HG02970 (cell line): Measurements from ENCODE around the gene METTL23.
"Not testable (repeated sequence)": the region's sequence is repeated elsewhere in the genome, so short reads cannot be mapped to it uniquely, and the experiment has no call there.

ENCODE experiments used
- ATAC-seq: cut with Tn5 transposase; IDR thresholded peaks from one replicate; pipeline ENCODE4 v1.9.1; 2021; ENCODE audit warnings: mild to moderate bottlenecking, moderate library complexity, moderate number of reproducible peaks; ENCODE audit not compliant: unreplicated experiment, low FRiP score

METTL23 gene

DNA sequence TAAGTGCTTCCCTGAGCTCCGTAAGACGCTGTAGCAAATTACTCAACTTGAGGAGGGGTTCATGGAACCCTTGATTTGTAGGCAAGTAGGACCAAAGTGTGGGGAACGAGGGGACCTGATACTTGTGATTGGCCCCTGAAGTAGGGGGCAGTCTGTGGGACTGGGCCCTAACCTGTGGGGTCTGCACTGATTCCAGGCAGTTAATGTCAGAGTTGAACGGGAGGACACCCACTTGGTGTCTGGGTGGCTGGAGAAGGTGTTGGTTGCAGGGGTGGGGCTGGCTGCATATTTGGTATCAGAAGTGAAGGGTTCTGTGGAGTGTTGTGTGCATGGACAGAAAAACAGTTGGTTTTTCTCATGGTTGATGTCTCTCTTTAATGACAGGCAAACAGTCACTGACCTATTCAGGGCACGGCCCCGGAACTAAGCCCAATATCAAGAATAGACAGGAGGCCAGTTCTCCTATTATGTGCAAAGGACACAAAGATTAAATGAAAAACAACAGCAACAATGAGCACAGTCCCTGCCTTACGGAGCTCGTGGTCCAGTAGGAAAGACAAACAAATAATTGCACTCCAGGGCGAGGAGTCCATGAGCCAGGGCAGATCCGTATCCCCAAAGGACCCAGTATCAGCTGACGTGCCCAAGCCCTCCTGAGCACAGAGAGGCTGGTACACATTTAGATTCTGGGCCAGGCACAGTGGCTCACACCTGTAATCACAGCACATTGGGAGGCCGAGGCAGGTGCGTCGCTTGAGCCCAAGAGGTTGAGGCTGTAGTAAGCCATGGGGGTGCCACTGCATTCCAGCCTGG lies 35.1 kb upstream of the METTL23 start:
- ATAC-seq: no peak

DNA sequence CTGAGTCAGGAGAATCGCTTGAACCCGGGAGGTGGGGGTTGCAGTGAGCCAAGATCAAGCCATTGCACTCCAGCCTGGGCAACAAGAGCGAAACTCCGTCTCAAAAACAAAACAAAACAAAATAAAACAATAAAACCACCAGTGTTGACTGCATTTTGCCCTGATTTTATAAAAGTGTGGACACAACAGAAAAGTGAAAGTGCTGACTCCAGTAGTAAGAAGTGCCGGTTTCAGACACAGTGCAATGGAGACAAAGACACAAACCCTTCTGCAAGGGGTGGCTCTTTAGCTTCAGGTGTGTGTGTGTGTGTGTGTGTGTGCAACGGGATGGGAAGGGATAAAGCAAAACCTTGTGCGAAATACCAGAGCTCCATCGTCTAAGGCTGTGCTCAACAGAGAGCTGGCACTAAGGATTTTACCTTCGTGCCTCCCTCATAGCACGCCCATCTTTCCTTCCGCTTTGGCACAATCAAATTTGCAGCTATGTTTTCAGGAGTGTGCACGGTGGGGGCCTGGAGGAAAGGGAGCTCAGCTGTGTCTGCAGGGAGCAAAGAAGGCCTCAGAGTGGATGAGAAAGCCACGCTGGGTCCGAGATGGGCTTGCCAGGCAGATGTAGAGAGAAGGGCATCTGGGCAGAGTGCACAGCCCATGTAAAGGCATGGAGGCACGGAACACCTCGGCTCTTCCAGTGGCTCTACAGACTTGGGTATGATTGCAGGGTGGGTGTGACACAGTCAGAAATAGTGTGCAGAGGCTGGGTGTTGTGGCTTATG lies 31.4 kb upstream of the METTL23 start:
- ATAC-seq: no peak

DNA sequence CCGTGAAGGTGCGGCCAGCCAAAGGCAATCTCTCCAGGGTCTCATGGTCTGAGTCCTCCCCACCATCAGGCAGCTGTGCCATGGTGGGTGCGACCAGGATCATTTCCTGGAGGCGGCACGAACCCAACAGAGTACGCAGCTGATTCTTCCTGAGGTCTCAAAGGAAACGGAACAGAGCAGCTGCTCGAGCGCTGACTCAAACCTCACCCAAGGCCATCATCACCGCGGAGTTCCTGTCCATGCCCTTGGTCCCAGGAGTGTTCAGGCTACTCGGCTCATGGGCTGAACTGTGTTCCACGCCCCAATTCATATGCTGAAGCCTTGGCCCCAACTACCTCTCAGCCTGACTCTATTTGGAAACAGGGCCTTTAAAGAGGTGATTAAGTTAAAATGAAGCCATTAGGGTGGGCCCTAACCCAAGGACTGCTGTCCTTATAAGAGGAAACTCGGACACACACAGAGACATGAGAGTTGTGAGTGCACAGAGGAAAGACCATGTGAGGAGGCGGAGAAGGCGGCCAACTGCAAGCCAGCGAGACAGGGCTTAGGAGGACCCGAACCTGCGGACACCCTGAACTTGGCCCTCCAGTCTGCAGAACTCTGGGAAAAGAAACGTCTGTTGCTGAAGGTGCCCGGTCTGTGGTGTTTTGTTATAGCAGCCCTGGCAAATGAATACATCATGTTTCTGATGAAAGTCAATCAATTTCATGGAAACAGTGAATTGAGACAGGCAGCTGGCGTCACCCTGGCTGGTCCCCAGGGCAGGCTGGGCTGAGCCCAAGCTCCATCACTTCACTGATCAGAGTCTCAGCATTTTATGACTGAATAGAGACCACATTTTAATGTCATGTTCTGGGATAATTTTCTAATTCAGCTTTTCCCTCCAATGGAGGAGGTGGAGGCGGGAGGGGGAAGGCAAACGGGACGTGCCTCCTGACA lies 29.6 kb upstream of the METTL23 start:
- ATAC-seq: no peak

- no peak for ATAC-seq
Measured at GRCh38 chr17:76697702-76698465, 28.8 kb upstream of the METTL23 start.

GRCh38 chr17:76698466-76698977 lies 28.1 kb upstream of the METTL23 start:
- ATAC-seq: not testable (repeated sequence)

DNA sequence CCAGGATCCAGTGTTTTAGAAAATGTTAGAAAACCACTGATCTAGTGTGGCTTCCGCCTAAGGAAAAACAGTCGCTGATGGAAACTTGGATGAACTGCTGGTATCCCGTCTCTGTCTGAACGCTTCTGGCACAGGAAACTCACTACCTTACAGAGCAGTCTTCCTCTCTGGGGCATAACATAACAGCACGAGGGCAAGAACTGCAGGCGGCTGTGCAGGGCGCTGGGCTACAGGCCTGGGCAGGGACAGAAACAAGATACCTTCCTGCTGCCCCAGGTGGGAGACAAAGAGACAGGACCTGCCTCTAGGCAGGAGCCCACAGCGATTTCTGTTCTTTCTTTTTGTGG lies 26.4 kb upstream of the METTL23 start:
- no peak for ATAC-seq

DNA sequence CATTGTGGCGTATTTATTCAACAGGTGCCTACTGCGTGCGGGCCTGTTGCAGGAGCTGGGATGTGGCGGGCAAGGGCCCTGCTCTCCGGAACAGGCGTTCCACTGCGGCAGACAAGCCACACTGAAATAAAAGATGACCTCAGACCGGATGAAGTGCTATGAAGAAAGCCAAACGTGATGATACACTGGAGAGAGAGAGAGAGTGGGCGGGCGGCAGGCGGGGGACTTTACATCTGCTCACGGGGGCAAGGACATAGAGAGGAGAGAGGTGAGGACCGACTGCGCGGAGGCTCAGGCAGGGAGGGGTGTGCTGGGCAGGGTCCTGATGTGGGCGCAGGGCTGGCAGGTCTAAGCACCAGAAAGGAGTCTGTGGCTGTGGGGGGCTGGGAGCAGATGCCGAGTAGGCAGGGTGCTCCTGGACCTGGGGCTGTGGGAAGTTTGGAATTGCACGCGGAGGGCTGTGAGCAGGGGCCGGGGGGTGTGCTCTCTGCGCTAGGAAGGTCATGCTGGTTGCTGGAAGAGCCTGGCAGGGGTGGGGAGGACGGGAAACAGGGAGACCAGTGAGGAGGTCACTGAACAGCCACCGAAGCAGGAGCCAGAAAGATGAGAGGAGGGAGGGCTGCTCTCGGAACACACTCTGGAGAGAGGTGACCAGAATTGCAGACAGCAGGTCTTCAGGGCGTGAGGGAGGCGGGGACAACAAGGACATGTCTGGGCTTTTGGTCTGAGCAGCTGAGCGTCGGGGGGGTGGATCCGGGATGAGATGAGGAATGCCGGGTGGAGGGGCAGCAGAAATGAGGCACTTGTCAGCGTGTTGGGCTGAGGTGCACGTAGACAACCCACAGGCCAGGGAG lies 25.8 kb upstream of the METTL23 start:
- no peak for ATAC-seq

GRCh38 chr17:76701471-76701967 lies 25.1 kb upstream of the METTL23 start:
- no peak for ATAC-seq

- no peak for ATAC-seq
Measured at GRCh38 chr17:76702076-76702475, 24.6 kb upstream of the METTL23 start.

DNA sequence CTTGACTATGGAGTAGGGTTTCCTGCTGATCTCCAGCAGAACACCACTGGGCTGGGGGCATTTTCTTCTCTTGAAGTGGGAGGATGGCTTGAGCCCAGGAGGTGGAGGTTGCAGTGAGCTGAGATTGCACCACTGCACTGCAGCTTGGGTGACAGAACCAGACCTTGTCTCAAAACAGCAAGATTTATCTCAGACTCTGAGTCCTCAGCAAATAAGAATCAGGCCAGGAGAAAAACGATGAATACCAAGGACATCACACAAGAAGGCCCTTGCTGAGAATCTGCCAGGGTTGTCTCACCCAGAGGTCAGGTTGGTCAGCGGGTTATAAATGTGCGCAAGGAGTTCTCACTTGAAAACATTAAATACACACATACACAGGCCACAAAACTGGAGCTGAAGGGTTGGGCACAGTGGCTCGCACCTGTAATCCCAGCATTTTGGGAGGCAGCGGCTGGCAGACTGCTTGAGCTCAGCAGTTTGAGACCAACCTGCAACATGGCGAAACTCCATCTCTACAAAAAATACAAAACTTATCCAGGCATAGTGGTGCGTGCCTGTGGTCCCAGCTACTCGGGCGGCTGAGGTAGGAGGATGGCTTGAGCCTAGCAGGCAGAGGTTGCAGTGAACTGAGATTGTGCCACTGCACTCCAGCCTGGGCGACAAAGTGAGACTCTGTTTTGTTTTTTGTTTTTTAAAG lies 23.6 kb upstream of the METTL23 start:
- ATAC-seq: no peak

DNA sequence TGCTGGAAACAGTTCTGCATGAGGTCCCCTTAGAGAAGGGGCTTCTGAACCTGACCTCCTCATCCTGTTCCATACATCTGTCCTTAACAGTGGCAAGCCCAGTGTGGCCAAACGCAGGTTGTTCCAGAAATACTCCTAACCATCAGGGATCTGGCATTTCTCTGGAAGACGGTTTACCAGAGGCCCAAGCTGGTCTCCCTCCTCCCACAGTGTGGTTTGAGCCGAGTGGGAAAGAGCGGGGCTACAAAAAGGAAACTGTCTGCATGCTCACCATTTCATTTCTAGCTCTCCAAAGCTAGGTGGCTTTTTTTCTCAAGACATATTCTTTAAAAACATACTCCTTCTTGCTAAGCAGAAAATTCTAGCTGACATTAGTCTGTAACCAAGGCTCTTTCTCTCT lies 21.8 kb upstream of the METTL23 start:
- ATAC-seq: no peak

- no peak for ATAC-seq
Measured at GRCh38 chr17:76706817-76707216, 19.8 kb upstream of the METTL23 start.

GRCh38 chr17:76707985-76708807 lies 18.4 kb upstream of the METTL23 start:
- no peak for ATAC-seq

DNA sequence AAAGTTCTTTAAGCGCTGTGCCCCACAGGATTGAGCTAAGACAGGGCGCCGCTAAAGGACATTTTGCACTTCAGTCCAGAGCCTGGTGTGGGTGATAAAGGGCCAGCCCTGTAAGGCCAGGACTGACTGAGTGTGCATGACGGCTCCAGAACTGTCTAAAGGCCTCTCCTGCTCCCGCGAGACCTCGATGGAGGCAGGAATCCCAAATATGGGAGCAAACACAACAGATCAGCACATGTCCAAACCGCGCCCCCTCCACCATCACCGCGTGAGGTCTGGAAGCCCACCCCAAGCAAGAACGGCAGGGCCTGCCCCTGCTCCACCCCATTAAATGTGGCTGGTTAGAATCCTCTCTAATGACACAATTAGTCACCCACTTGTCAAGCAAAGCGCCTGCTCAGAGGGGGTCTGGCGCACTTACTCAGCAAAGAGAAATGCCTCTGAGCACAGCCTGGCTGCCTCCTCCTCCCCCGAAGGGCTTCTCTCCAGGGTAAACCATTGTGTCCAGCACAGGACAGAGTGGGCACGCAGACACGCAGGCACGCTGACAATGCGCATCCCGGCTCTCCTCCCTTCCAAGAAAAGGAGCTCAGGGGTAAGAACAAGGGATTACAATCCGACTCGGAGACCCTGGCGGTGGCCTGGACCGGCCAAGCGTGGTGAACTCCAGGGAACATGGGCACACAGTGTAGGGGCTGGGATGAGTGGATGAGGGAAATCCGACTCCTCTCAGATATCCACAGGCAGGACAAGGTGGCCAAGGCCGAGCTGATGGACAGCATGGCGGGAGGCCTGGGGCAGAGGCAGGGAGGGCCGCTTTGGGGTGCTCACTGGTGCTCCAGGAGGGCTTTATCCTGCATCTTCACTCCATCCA lies 17.3 kb upstream of the METTL23 start:
- ATAC-seq: no peak

DNA sequence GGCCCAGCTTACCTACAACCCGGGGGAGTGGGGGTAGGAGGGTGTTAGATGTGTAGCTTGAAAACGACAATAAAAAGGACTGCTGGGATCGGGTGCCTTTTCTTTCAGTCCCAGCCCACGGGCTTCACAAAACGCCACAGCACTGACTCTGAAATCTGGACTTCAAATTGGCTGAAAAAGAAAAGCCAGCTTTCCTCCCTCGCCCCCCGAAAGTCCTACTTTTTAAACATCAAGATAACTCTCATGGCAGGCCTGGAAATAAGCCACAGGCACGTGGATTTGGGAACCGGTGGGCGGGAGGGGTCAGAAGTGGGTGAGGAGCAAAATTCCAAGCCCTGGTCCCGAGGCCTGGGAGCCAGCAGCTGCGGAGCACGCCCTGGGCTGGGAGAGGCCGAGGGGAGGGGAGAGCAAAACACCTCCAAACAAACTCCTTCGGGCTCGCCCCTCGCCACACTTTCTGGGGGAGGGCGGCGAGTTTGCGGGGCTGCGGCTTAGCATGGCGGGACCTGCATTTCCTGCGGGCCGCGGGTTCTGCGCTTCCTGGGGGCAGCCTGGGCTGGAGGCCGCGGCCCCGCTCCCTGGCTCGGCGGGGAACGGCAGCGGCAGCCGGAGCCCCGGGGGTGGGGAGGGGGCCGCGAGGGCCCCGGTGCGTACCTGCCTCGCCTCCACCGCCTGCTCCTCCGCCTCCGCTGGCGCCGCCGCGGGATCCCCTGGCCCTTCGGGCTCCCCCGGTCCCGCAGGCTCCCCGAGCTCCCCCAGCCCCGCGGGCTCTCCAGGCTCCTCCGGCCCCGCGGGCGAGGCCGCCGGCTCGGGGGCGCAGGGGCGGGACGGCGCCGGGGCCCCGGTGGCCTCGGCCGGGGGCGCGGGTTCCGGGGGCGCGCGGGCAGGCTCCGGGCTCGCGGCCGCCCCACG lies 16.4 kb upstream of the METTL23 start:
- ATAC-seq: not testable (repeated sequence)
